HepG2 (cell line): ENCODE data around the gene DNLZ.

Experiments used
- AFF4 ChIP-seq: sonication (generic); formaldehyde crosslinking; IDR thresholded peaks from 2 replicates; pipeline ENCODE4 v1.4.0; 2020; ENCODE audit warnings: missing genetic modification reagents
- CTCF ChIP-seq: sonication (generic); formaldehyde crosslinking; IDR thresholded peaks from 2 replicates; pipeline ENCODE4 v1.5.0; 2020; ENCODE audit warnings: mild to moderate bottlenecking, missing genetic modification reagents, moderate library complexity
- MEF2D ChIP-seq: sonication (generic); formaldehyde crosslinking; IDR thresholded peaks from 2 replicates; pipeline ENCODE4 v1.5.1; 2020; ENCODE audit warnings: mild to moderate bottlenecking, missing genetic modification reagents
- POLR2AphosphoS5 ChIP-seq: IDR thresholded peaks from 2 replicates; pipeline ENCODE4 v1.6.1; 2012; ENCODE audit warnings: low read depth, low read length
- POLR2G ChIP-seq: fragments of 200-400 bp; formaldehyde crosslinking; IDR thresholded peaks from 2 replicates; pipeline ENCODE4 v1.6.1; 2018; ENCODE audit warnings: mild to moderate bottlenecking, low read depth, low read length, moderate library complexity
- SIN3A ChIP-seq: IDR thresholded peaks from 2 replicates; pipeline ENCODE4 v1.6.1; 2011; ENCODE audit warnings: low read depth, mild to moderate bottlenecking, control low read depth, low read length, borderline replicate concordance
- SOX6 ChIP-seq, 2 experiments: fragments of 450-650 bp in 1 of 2; sonication (generic) in 1 of 2; formaldehyde crosslinking in 1 of 2; IDR thresholded peaks; 2 replicates each; pipeline versions ENCODE4 v1.4.0 to v1.6.1; 2017 to 2020; ENCODE audit warnings: antibody characterized with exemption in 1 of 2, mild to moderate bottlenecking in 1 of 2, missing genetic modification reagents in 1 of 2
- ZBTB7A ChIP-seq: sonication (generic); formaldehyde crosslinking; IDR thresholded peaks from 2 replicates; pipeline ENCODE4 v1.8.0; 2022; ENCODE audit warnings: mild to moderate bottlenecking, missing genetic modification reagents

- TF ChIP-seq CTCF (CRISPR knock-in tag) (peak; percentile 89), ZBTB7A (CRISPR knock-in tag) (peak; percentile 72), SOX6 (IDR thresholded peaks at IDR 0.05) (no peak), SOX6 (CRISPR knock-in tag; IDR thresholded peaks at IDR 0.05) (peak; percentile 15; the same call in 1 of the 2 replicates), SIN3A (peak; percentile 83; the same call in 1 of the 2 replicates), MEF2D (CRISPR knock-in tag) (no peak), AFF4 (CRISPR knock-in tag) (no peak), POLR2AphosphoS5 (peak; percentile 61), POLR2G (peak; percentile 87)
Observed at GRCh38 chr9:136400038-136400834, 36.7 kb upstream of the DNLZ start, which contains the start of gene SNAPC4.
